Gastrocnemius medialis (tissue), 4 donors: ENCODE data around the gene RAET1E. TPM values are rescaled to one million over a fixed set of nuclear protein-coding genes. Genes with fewer than 3 reads are reported as not detected.

ENCODE experiments used
- ATAC-seq, 2 donors: fragments of 150-250 bp; one replicate each; pipeline ENCODE4 v1.9.1; 2016
- DNase-seq, 2 donors: peaks; one replicate each; pipeline ENCODE4 v3.0.0-alpha.2; 2019
- H3K27ac ChIP-seq, 4 donors: fragments of 200-600 bp; sonication (generic); 1 replicate in 1 of 4; 2 replicates in 3 of 4; pipeline ENCODE4 v1.5.1; 2016 to 2018; ENCODE audit warnings: mild to moderate bottlenecking in 2 of 4, moderate library complexity in 1 of 4
- H3K27me3 ChIP-seq, 3 donors: fragments of 200-600 bp; sonication (generic) in 2 of 3; 1 replicate in 1 of 3; 2 replicates in 2 of 3; pipeline versions ENCODE4 v1.5.1 to v1.6.0; 2016 to 2019; ENCODE audit warnings: mild to moderate bottlenecking in 1 of 3, moderate library complexity in 1 of 3
- H3K36me3 ChIP-seq, 2 donors: fragments of 200-600 bp; sonication (generic) in 1 of 2; one replicate each; pipeline ENCODE4 v1.5.1; 2017 to 2018
- H3K4me1 ChIP-seq, 2 donors: fragments of 200-600 bp; sonication (generic) in 1 of 2; one replicate each; pipeline ENCODE4 v1.5.1; 2016 to 2017; ENCODE audit warnings: mild to moderate bottlenecking in 2 of 2
- H3K4me3 ChIP-seq, 4 donors: fragments of 200-600 bp; sonication (generic) in 3 of 4; 1 replicate in 1 of 4; 2 replicates in 3 of 4; pipeline ENCODE4 v1.5.1; 2016 to 2019; ENCODE audit warnings: mild to moderate bottlenecking in 2 of 4
- H3K9me3 ChIP-seq, 3 donors: fragments of 200-600 bp; sonication (generic) in 2 of 3; 1 replicate in 1 of 3; 2 replicates in 2 of 3; pipeline ENCODE4 v1.5.1; 2016 to 2019
- CTCF ChIP-seq, 5 experiments: fragments of 450-650 bp in 3 of 5; fragments of 200-600 bp in 2 of 5; sonication (generic) in 2 of 5; IDR thresholded peaks in 4 of 5; conservative IDR thresholded peaks in 1 of 5; 1 replicate in 4 of 5; 2 replicates in 1 of 5; pipeline ENCODE4 v1.5.1; 2016 to 2019; ENCODE audit warnings: antibody characterized with exemption in 5 of 5, mild to moderate bottlenecking in 3 of 5, moderate library complexity in 3 of 5
- POLR2A ChIP-seq, 2 donors: fragments of 450-650 bp; IDR thresholded peaks; one replicate each; pipeline ENCODE4 v1.6.1; 2017; ENCODE audit warnings: antibody characterized with exemption in 2 of 2, mild to moderate bottlenecking in 2 of 2, moderate library complexity in 2 of 2
- in situ Hi-C, 4 donors: fragments of 200-750 bp; cut with MboI; loops; one replicate each; pipeline versions ENCODE4 v1.15.0 to v1.8.0; 2017; ENCODE audit warnings: low sequenced_read_pairs in 4 of 4
- intact Hi-C: fragments of 100-400 bp; cut with DNase I; formaldehyde crosslinking; loops from one replicate; pipeline ENCODE4 v1.15.1; 2023; ENCODE audit warnings: low total_unique reads
- total RNA-seq, 4 donors: library from RNA; depleted of rRNA; stranded (reverse); fragments of >200 nt; gene quantifications; one replicate each; pipeline versions ENCODE4 v1.1.0 to v1.2.3, GENCODE V29; 2016

RAET1E gene
- total RNA-seq, 4 donors from 2014 or later: 3.9 TPM; not detected in 3

GRCh38 chr6:149900620-149901443, 2.9 kb upstream of the RAET1E start:
- Histone ChIP-seq H3K4me1 (peaks cover 27 to 31% of the 10 kb centered on the region in 2 donors), H3K36me3 (no peaks in the 10 kb centered on the region), H3K4me3 (no peak overlapping the region), H3K27me3 (no peaks in the 10 kb centered on the region), H3K27ac (no peak overlapping the region), H3K9me3 (no peaks in the 10 kb centered on the region)
- no peak for DNase-seq
- no peak for ATAC-seq
- in situ Hi-C loops: loop anchor here in 1 of 4 donors (10.0 kb wide), 1 partner anchor 56 kb away; no protein-coding TSS in a partner anchor
- intact Hi-C loops: no loop called here
- TF ChIP-seq POLR2A (IDR thresholded peaks at IDR 0.05): no peak
- TF ChIP-seq CTCF (IDR thresholded peaks at IDR 0.05 in 4 of 5, conservative IDR thresholded peaks at IDR 0.05 in 1 of 5): no peak

- H3K4me1 ChIP-seq: peaks cover 34 to 36% of the 10 kb centered on the region in 2 donors
- DNase-seq (no peak), ATAC-seq (no peak)
- no peaks in the 10 kb centered on the region for H3K9me3 ChIP-seq
- TF ChIP-seq CTCF (IDR thresholded peaks at IDR 0.05 in 4 of 5, conservative IDR thresholded peaks at IDR 0.05 in 1 of 5) (no peak), POLR2A (IDR thresholded peaks at IDR 0.05) (no peak)
- intact Hi-C loops (loop anchor here (5.0 to 10.0 kb wide), 3 partner anchors 148 to 1495 kb away; partner anchors contain the start of genes PPIL4 and ZBTB2), in situ Hi-C loops (loop anchor here in 1 of 4 donors (10.0 kb wide), 1 partner anchor 55 kb away; no protein-coding TSS in a partner anchor)
- no peaks in the 10 kb centered on the region for H3K27me3 ChIP-seq
- no peak overlapping the region for H3K4me3 ChIP-seq
- no peaks in the 10 kb centered on the region for H3K36me3 ChIP-seq
- no peak overlapping the region for H3K27ac ChIP-seq
Measured at GRCh38 chr6:149899926-149900619, 2.2 kb upstream of the RAET1E start.

- intact Hi-C loops (loop anchor here (5.0 to 10.0 kb wide), 3 partner anchors 147 to 1495 kb away; partner anchors contain the start of genes PPIL4 and ZBTB2), in situ Hi-C loops (no loop called here)
- Histone ChIP-seq H3K27ac (no peak overlapping the region), H3K9me3 (no peaks in the 10 kb centered on the region), H3K36me3 (no peaks in the 10 kb centered on the region), H3K4me1 (peaks cover 36 to 42% of the 10 kb centered on the region in 2 donors), H3K27me3 (no peaks in the 10 kb centered on the region), H3K4me3 (no peak overlapping the region)
- TF ChIP-seq CTCF (IDR thresholded peaks at IDR 0.05 in 4 of 5, conservative IDR thresholded peaks at IDR 0.05 in 1 of 5): no peak
- no peak for TF ChIP-seq POLR2A (IDR thresholded peaks at IDR 0.05)
- ATAC-seq (no peak), DNase-seq (peak in 1 of 2 donors; percentile 26)
Measured at GRCh38 chr6:149899486-149899885, 1.6 kb upstream of the RAET1E start.

GRCh38 chr6:149898966-149899365, 1.1 kb upstream of the RAET1E start:
- in situ Hi-C loops (no loop called here), intact Hi-C loops (loop anchor here (5.0 to 10.0 kb wide), 3 partner anchors 147 to 1496 kb away; partner anchors contain the start of genes PPIL4 and ZBTB2)
- no peak overlapping the region for H3K27ac ChIP-seq

More at GRCh38 chr6:149898966-149899365, 1.1 kb upstream of the RAET1E start:
- Histone ChIP-seq H3K4me1 (peaks cover 35 to 42% of the 10 kb centered on the region in 2 donors), H3K36me3 (no peaks in the 10 kb centered on the region), H3K4me3 (no peak overlapping the region), H3K9me3 (no peaks in the 10 kb centered on the region), H3K27me3 (no peaks in the 10 kb centered on the region)
- DNase-seq: no peak
- no peak for ATAC-seq
- TF ChIP-seq POLR2A (IDR thresholded peaks at IDR 0.05): no peak
- no peak for TF ChIP-seq CTCF (IDR thresholded peaks at IDR 0.05 in 4 of 5, conservative IDR thresholded peaks at IDR 0.05 in 1 of 5)
